Measurements from ENCODE around the gene FOXN3. TPM values are rescaled to one million over a fixed set of nuclear protein-coding genes. Genes with fewer than 3 reads are reported as not detected.
A peak's percentile ranks its signal among the peaks of the same experiment; 100 is the strongest.

Gene FOXN3
- total RNA-seq, 1 donor from 2014 or later = 46.9 TPM

DNA sequence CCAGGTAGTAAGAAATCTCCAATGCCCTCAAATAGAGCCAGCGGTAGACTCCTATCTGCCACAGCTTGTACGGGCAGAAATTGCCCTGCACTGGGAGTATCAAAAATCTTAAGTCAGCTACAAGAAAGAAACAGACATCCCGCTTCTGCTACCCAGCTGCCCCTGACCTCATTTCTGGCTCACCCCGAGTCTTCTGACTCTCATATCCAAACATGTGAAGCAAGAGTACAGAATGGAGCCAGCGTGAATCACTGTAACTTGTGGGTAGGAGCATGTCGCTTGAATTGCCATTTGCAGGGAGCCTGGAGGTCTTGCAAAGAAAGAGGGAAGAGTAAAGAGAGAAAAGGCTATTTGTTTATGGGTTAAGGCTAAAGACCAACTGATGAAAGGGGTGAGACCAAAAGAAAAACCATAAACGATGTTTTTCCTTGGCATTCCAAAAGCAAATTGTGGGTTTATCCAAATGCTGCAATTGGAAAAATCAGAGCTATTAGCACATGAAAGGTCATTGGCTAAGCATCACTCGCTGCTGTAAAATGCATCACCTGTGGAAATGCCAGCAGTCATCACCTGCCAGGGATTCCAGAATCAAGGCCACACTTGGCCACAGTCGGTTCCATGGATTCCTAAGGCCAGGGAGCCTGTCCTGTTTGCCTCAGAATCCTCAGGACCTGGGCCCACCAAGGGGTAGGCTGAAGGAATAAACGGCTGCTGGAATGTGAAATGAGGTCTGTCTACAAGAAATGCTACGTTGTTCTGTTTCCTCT, 86.6 kb downstream of the FOXN3 start:
- peak; percentile 76 for DNase-seq

DNA sequence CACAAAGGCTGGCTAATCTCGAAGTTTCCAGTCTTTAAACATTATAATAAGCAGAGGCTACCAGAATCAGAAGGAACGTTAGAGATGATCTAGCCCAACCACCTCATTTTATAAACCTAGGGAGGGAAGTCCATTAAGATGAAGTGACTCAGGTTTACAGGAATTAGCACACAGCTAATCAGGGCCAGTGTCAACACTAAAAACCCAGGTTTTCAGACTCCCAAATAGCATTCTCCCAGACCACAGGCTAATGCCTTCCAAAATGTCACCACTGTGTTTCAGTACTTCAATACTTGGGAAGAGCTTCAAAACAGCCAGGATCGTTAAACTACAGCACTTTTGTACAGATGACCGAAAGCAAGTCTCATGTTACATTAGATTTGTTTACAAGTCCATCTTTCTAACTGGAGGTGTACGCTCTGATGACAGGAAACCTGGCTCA, 89.2 kb downstream of the FOXN3 start:
- no peak for DNase-seq

DNA sequence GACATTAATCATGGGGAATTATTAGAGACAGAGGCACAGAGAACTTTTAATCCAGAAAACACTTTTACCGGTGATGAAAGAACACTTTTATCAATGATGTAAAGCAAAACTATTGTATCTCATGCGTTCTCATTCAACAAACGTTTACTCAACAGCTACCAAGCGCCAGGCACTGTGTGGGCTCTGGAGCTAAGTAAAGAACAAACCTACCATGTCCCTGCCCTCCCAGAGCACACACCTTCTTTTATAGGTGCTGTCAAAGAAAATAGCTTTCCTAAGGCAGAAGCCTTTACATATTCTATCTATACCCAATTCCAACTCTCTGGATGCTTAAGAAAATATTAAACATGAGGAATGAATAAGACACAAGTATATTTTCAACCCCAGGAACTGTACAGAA, 91.1 kb downstream of the FOXN3 start:
- no peak for DNase-seq

DNA sequence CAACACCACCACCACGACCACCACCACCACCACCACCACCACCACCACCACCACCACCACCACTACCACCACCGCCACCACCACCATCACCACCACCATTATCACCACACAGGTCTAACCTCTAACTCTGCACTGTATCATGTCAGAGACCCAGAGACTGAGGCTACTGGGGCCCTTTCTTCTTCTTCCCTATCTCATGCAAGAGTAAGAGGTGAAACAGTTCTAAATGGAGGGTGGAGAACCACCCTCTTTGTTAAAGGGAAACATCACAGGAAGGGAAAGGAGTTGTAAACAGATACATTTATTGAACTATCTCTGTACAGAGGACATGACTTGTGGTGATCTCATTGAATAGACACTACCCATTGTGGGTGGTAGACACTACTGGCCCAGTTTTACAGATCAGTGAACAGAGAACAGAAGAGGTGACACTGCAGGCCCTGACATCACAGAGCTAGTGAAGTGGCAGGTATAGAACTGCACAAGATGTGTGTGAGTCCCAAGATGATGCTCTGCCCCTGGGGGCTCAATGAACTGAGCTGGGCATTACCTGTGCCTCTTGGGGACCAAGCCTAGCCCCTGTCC, 91.6 kb downstream of the FOXN3 start:
- no peak for DNase-seq

DNA sequence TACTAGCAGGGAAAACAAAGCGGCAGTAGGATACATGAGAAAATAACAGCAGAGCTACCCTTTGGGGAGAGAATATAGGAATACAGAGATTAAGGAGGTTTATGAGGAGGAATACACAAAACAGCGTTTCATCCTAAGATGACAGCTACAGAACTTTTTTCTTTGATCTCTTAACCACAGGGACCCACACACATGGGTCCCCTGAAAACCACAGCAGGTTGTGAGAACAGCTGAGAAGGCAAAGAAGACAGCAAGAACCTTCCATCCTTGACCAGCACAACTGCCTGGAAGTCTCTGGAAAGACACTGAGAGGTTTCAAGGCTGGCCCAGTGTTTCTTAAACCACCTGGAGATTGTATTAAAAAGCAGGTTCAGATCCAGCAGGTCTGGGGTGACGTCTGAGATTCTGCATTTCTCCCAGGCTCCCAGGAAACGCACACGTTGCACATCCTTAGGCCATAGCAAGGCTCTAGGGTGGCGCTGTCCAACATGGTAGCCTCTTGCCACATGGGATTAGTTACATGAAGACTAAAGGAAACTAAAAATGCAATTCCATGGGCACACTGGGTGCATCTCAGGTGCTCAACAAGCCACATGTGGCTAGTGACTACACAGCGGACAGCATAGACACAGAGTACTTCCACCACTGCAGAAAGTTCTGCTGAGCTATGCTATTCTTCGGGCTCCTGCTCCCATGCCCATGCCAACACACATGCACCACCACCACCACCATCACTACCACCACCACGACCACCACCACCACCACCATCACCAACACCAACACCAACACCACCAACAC, 92.3 kb downstream of the FOXN3 start:
- no peak for DNase-seq

DNA sequence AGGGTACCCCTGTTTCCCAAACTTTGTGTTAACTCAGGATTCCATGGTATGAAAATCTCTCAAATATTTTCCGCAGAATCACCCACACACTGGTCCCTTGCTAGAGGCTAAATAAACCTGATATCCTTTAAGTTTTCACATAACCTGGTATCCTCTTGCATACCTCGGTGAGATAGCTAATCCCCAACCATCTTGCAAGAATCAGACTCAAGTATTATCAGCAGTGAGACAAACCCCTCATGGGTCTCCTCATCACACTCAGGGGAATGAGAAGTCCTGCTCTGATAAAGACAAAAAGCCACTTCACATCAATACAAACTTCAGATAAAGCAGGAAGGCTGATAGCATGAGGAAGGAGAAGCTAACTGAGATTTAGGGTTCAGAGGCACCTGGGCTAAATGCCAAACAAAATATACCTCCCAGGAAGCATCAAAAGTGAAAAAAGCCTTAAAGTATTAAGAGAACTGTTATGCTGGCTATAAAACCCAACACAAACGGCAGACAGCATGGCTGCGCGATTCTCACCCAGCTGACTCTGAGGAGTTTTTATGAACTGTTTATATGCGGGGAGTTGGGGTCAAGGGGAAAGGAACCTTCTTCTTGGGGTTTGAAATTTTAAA, 96.5 kb downstream of the FOXN3 start:
- DNase-seq = no peak

DNA sequence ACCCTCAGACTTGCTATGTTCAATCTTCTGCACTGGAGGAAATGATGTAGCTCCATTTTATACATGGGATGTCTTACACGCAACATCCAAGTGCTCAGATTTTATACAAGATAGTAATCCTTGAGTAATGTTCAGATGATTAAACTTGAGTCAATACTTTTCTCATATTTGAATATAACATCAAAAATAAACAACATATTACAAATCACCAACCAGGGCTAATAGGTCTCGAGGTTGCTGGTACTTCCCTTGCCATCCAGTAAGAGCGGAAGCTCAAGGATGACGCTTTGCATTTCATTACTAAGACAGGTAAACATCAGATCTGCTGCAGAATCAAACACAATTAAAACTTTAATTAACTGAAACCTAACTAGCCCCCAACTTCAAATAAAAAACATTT, 97.3 kb downstream of the FOXN3 start:
- DNase-seq = no peak

DNA sequence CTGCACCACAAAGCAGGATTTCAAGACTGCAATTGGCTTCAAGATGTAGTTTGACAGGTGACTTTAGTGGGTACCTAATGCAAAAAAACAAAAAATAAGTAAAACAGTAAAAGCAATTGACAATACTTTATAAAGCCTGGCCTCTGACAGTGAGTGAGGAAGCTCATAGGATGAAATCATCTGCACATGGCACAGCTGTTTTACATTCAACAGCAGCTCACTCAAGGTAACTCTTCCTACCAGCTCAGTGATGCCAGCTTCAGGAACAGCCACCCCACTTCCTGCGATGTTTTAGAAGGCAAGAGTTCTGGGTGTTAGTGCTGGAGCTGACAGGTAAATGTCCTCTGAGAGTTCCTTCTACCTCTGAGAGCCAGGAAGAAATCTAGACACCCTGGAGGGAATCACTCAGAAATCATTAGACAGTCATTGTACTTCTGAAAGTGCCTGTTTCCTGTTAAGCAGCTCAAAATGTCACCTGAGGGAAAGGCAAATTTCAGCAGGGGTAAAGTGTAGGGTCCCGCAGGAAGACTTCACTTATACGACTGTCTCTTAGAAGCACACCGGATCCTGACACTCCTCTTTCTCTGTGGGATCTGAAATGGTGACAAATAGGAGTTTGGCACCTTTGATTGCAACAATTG, 99.9 kb downstream of the FOXN3 start:
- DNase-seq = no peak

DNA sequence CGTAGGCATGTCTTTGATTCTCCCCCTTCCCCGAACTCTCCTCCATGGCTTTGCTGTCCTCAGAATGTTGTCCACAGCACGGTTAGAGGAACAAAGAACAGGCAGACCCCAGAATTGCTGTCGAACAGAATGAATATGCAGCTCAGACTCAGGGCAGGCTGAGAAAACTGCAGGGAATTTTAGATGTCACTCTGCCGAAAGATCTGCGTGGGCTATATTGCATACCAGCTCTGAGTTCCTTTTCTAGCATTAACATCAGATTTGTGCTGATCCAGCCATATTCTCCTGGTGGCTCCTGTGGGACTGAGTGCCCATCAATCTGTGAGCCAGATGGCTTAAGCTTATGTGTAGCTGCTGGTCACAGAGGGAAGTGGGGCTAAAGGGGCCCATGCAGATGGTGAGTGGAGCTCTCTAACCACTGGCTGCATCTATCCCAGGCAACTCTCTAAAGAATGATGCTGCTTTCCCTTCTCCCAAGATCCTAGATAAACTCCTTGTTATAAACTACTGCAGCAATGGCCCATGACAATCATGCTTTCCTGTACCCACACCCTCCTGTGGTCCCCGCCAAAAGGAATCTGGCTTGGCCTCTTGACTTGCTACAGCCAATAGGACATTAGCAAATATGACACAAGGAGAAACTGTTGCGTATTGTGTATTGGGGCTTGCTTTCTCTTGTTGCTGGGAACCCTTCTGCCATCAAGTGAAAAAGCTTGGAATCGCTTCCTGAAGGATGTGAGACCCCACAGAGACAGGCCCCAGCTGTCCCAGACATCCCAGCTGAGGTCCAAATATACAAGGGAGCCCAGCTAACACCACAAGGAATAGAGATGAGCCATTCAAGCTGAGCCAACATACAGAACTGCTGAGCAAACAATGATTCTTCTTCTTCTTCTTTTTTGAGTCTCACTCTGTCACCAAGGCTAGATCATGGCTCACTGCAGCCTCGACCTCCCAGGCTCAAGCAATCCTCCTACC, 101.3 kb downstream of the FOXN3 start:
- no peak for DNase-seq

DNA sequence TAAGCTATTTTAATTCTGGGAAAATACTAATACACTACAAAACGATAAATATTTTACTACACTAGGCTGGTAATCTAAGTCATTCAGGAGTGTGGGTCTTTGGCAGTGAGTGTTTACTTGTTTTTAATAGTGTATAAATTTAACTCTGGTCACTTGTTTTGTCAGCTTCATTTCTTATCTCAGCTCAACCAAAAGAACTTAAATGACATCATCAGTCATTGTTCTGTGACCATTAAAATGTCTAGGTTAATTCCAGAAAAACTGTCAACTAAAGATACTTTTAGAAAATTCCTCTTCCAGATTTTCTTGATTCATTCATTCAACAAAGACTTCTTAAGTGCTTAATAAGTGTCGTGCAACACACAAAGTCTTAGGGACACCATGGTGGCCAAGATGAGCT, 102.8 kb downstream of the FOXN3 start:
- no peak for DNase-seq

DNA sequence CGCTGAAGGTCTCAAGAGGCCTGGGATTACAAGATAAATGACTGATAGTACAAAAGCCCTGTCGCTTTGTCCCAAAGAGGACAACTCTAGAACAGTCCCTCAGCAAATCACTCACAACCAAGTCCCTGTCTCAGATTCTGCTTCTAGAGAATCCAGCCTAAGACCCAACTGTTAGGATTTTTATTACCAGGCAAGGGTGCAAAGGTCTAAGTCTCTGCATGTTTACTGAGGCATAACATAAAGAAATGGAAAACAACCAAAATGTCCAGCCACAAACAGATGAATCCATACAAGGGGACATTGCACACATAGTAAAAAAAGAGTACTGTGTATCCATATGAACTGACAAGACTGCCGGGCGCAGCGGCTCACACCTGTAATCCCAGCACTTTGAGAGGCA, 104.1 kb downstream of the FOXN3 start:
- DNase-seq = no peak

DNA sequence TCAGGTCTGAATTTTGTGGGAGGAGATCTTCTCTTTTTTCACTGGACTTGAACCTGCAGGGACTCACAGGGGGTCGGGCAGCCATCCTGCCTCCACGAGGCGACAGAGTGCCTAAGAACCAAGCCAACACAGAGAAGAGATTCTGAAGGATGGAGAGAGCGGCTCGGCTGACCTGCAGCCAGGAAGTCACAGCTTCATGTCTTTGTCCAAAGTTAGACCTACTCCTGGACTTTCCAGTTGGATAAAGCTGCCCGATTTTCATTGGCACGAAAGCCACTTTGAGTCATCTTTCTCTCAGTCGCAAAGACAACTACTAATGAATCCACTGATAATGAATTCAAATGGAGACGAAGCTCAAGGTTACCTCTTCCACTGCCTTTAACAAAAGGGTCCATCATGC, 106.8 kb downstream of the FOXN3 start:
- no peak for DNase-seq

DNA sequence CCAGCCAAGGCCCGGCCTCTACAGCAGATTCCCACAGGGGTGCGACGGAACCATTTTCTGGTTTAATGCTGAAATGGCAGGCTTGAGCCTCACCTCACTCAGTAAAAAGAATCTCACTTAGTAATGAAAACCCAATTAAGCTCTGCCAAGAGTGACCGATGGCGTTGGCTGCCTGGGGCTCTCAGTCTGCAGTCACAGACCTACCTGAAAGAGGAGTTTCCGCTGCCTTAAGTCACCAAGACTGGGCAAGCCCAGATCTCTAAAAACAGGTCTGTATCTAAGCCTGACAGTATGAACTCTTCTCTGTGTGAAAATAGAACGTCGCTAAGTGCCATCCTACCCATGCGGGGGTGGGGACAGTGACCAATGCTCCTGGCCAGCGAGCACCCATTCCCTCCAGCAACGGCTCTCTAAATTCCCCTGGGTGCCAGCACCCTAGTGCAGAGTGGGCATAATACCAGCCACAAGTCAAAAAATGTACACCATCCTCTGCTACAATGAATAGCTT, 107.3 kb downstream of the FOXN3 start:
- no peak for DNase-seq

DNA sequence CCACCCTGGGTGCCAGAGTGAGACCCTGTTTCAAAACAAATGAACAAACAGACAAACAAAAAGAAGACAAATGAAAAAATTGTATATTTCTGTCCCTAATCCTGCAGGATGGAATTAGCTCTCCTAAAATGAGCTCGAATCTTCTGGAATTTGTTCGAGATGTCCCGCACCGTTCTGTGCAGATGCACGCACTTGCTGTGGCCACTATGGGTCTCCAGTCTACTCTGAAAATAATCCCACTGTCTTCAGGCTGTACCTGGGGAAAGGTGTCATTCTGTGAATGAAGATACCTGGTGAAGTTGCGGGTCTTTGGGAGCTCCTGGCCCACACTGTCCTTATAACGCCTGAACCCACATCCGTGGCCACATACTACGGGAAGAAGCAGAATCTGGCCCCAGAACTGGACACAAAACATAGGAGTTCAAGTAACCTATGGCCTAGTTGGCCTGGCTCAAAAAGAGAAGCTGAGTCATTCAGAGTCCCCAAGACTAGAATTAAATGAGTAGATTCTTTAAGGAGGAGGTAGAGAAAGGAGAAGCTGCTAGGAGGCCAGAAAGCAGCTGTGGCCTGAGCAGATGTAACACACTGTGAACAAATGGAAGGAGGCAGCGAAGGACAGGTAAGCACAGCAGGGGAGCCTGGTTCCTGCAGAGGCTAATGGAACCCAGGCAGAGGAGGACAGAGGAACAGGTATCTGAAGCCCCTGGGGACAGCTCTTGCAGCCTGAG, 108.6 kb downstream of the FOXN3 start:
- DNase-seq = no peak

DNA sequence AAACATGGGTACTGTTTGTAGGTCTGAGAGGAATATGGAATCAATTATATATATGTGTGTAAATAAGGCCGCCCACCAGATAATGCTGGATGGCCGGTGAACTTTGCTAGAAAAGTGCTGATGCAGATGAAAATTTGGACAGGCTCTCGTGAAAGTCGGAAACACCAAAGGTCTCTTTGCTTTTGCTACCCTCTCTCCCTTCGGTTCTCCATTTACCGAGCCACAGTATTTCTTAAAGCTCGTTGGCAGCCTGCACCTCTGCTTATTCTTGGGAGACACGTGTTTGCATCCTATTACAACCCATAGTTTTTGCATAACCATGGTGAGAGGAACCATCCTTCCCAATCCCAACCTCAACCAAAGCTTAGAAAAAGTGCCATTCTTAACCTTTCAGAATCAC, 109.6 kb downstream of the FOXN3 start:
- DNase-seq = no peak

DNA sequence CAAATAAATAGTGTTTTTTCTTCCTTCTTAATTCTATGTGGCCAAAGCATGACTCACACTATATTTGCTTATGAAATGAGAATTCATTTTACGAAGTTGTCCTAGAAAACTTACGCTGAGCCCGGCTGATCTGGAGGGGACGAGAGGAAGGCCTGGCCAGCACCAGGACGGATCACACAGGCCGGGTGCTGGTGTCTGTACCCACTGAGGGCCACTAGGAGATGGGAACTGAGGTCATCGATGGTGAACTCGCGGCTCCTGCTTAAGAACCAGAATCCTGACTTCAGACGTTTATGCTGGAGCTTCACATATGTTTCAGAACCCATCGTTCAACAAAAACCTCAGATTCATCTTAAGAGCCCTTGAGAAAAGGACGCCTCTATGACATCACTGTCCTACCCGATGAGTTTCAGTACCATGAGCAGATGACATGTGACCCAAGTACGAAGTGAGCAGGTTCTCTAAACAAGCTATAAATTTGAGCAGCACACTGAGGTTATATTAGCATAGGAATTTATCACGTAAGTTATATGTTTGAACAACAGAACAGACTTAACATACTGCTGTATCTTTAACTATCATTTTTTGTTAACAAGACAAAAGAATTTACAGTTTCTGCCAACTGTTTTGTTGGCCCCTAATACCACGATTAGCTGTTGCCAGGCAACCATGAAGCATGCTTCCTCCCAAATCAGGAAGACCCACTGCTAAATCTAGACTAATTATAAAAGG, 111.9 kb downstream of the FOXN3 start:
- peak; percentile 86 for DNase-seq

DNA sequence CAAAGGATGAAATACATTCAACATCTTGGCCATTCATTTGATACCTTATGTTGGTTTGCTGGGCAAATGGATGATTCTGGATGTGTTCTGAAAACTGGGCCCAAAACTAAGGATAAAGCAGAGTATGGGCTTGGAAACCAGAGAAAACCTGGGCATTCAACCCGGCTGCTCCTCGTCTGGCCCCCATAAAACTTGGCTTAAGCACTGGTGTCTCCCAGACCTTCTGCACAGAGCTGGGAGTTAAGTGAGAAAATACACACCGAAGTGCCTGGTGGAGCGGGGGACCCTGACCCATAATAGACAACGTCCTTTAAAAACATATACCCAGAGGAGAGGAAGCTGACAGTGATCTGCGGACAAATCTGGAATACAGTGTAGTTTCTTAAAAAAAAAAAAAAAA, 112.5 kb downstream of the FOXN3 start:
- no peak for DNase-seq

DNA sequence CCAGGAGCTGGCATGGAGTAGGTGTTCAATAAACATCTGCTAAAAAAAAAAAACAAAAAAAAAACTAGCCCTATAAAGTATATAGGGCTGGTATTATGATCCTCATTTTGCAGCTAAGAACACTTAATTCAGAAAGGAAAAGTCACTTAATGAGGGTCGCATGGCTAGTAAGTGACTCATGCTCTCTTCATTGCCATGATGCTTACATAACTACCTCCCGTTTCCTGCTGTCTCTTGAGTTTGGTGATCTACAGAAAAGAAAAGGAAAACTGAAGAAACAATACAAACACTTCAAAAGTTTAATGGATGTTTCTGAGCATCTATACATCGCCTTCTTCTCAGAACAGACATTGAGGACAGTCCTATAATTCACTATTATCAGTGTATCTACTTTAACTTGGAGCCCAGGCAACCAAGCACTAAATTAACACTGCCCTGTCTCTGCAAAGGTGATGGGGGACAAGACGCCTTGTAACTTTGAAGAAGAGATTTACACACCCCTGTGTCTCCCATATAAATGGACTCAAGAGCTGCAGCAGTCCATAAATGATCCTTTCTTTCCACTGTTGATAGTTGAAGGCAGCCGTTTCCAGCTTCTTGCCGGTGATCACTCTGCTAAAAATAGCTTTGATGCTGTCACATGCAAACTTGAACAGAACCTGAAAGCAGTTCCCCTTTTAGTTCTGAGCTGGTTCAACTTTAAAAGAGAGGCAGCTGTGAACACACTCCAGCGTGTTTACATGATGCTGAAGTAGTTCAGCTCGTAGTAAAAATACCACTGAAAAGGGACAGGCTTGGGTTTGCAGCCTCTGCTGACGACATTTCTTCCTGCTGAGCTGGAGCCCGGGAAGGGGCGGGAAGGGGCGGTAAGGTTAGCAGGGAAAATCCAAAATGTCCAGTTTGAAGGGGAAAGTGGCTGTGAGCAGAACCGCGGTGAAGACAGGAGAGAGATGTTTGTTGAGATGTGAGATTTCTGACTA, 113.3 kb downstream of the FOXN3 start:
- peak; percentile 83 for DNase-seq
